Activated CD4-positive, alpha-beta T cell treated with anti-CD3 and anti-CD28 coated beads for 36 hours (primary cell): ENCODE results near the gene BTBD17. TPM values are rescaled to one million over a fixed set of nuclear protein-coding genes. Genes with fewer than 3 reads are reported as not detected.

ENCODE experiments used
- ATAC-seq: fragments of 200-7000 bp; cut with Tn5 transposase; one replicate; pipeline ENCODE4 v1.10.0; 2021; ENCODE audit warnings: mild to moderate bottlenecking, moderate library complexity
- CTCF ChIA-PET: fragments of 350-600 bp; sonication (Branson Sonifier 250); formaldehyde crosslinking; loops from one replicate; lab custom pipeline; 2021; ENCODE audit warnings: antibody characterized with exemption; lab: Charles Lee
- POLR2A ChIA-PET: fragments of 350-600 bp; sonication (Branson Sonifier 250); formaldehyde crosslinking; loops from one replicate; lab custom pipeline; 2021; ENCODE audit warnings: antibody characterized with exemption, inconsistent platforms; lab: Charles Lee
- DNase-seq: peaks from one replicate; pipeline ENCODE4 v3.0.0-alpha.2; 2020
- H3K27ac Mint-ChIP-seq: one replicate; pipeline ENCODE4 v1.8.0; 2021; ENCODE audit warnings: mixed read lengths
- H3K27me3 Mint-ChIP-seq: one replicate; pipeline ENCODE4 v1.8.0; 2021; ENCODE audit warnings: mixed read lengths
- H3K36me3 Mint-ChIP-seq: one replicate; pipeline ENCODE4 v1.8.0; 2021; ENCODE audit warnings: low read depth, mixed read lengths
- H3K4me1 Mint-ChIP-seq: one replicate; pipeline ENCODE4 v1.8.0; 2021; ENCODE audit warnings: mixed read lengths
- H3K4me3 Mint-ChIP-seq: one replicate; pipeline ENCODE4 v1.8.0; 2021; ENCODE audit warnings: mild to moderate bottlenecking, moderate library complexity, mixed read lengths
- H3K9me3 Mint-ChIP-seq: one replicate; pipeline ENCODE4 v1.8.0; 2021; ENCODE audit warnings: low read depth, mixed read lengths
- intact Hi-C, 2 experiments: fragments of 100-400 bp; cut with DNase I in 1 of 2; cut with micrococcal nuclease in 1 of 2; formaldehyde crosslinking; loops; one replicate each; pipeline versions ENCODE4 v1.14.2 to v1.15.1; 2022 to 2024; cut with DNase I, micrococcal nuclease
- total RNA-seq, 2 experiments: library from RNA; stranded (reverse); gene quantifications; one replicate each; pipeline ENCODE4 v1.2.3, GENCODE V29; 2021

BTBD17 gene
- total RNA-seq, 2 experiments from 2014 or later = not detected

- DNase-seq (no peak), ATAC-seq (no peak)
- ChIA-PET POLR2A (no interaction called here), CTCF (interaction anchor here (1.8 to 2.5 kb wide), 2 partner anchors 10 to 15 kb away, joined by 5 to 9 read pairs; no protein-coding TSS in a partner anchor)
- Mint-ChIP-seq H3K27me3 (no peaks in the 10 kb centered on the region), H3K27ac (no peak overlapping the region), H3K4me1 (no peaks in the 10 kb centered on the region), H3K4me3 (no peak overlapping the region), H3K9me3 (no peaks in the 10 kb centered on the region), H3K36me3 (no peaks in the 10 kb centered on the region)
- intact Hi-C loops = no loop called here
These were observed 33.3 kb upstream of the BTBD17 start for GRCh38 chr17:74394977-74395376.

GRCh38 chr17:74394275-74394950, 32.7 kb upstream of the BTBD17 start:
- ATAC-seq = no peak
- ChIA-PET POLR2A (no interaction called here), CTCF (interaction anchor here (0.6 to 2.5 kb wide), 4 partner anchors 11 to 86 kb away, joined by 3 to 9 read pairs (median 4); no protein-coding TSS in a partner anchor)
- Mint-ChIP-seq H3K4me3 (no peak overlapping the region), H3K36me3 (no peaks in the 10 kb centered on the region), H3K27me3 (no peaks in the 10 kb centered on the region), H3K27ac (no peak overlapping the region), H3K9me3 (no peaks in the 10 kb centered on the region), H3K4me1 (no peaks in the 10 kb centered on the region)
- intact Hi-C loops = no loop called here
- no peak for DNase-seq

DNA sequence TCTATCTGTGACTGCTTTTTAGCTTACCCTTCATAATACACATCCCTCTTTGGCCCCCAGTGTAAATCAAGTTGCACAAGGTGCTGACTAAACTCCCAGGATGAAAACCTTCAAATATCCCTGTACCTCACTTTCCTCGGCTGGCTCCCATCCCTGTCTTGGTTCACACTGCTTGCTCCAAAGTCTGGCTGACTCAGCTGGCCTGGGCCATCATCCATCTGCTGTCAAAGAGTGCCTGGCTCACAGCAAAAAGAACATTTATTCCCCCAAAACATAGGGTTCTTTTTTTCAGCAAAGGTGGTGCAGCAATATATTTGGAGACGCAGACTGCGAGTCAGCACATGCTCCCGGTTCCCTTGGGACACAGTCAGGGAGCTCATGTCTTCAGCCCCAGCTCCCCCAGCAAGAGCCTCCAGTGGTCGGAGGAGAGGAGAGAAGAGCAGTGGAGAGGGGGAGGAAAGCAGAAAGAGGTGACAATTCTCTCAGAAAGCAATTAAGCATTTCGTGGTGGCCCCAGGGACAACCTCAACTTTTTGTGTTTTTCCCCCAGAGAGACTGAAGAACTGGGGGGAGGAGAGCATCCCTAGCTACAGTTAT, 31.8 kb upstream of the BTBD17 start:
- Mint-ChIP-seq H3K9me3 (no peaks in the 10 kb centered on the region), H3K27ac (no peak overlapping the region), H3K4me3 (no peak overlapping the region), H3K27me3 (no peaks in the 10 kb centered on the region), H3K36me3 (no peaks in the 10 kb centered on the region), H3K4me1 (no peaks in the 10 kb centered on the region)
- no peak for DNase-seq
- intact Hi-C loops = no loop called here
- CTCF ChIA-PET = interaction anchor here (1.0 to 2.5 kb wide), 4 partner anchors 12 to 63 kb away, joined by 3 to 9 read pairs (median 4); no protein-coding TSS in a partner anchor
- ATAC-seq = no peak
- POLR2A ChIA-PET = no interaction called here

DNA sequence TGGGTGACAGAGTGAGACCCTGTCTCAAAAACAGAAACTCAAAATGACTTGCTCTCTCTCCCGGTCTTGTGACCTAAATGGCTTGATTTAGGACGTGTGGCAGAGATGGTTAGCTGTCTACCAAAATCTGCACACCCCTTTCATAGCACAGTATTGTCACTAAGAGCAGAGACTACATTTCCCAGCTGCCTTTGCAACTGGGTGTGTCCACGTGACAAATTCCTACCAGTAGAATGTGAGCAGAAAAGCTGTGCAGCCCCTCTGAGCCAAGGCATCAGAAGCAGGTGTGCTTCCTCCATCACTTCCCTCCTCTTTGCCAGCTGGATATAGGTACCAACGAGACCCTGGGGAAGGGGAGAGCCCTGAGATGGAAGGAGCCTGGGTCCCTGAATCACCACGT, 31.2 kb upstream of the BTBD17 start:
- ChIA-PET POLR2A (no interaction called here), CTCF (interaction anchor here (1.3 to 2.5 kb wide), 2 partner anchors 13 to 57 kb away, joined by 3 to 9 read pairs; no protein-coding TSS in a partner anchor)
- H3K27ac Mint-ChIP-seq = no peak overlapping the region
- no peak overlapping the region for H3K4me3 Mint-ChIP-seq
- no peak for ATAC-seq
- no peaks in the 10 kb centered on the region for H3K36me3 Mint-ChIP-seq
- no peak for DNase-seq
- no peaks in the 10 kb centered on the region for H3K9me3 Mint-ChIP-seq
- intact Hi-C loops = no loop called here
- H3K4me1 Mint-ChIP-seq = no peaks in the 10 kb centered on the region
- no peaks in the 10 kb centered on the region for H3K27me3 Mint-ChIP-seq

DNA sequence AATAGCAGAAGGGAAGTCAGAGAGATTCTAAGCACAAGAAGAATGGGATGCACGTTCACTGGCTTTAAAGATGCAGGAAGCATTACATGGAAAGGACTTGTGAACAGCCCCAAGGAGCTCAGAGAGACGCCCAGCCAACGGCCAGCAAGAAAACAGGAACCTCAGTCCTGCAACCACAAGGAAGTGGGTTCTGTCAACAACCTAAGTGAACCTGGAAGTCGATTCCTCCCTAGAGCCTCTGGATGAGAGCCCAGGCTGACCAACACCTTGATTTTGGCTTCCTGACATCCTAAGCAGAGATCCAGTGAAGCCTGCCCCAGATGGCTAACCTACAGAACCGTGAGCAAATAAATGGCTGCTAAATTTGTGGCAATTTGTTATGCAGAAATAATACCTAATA, 30.1 kb upstream of the BTBD17 start:
- intact Hi-C loops = no loop called here
- POLR2A ChIA-PET = no interaction called here
- H3K27ac Mint-ChIP-seq = no peak overlapping the region
- ATAC-seq (no peak), DNase-seq (no peak)
- CTCF ChIA-PET = interaction anchor here (1.3 to 1.5 kb wide), 2 partner anchors 28 to 69 kb away, joined by 3 to 5 read pairs; no protein-coding TSS in a partner anchor
- no peak overlapping the region for H3K4me3 Mint-ChIP-seq
- H3K27me3 Mint-ChIP-seq = no peaks in the 10 kb centered on the region
- H3K4me1 Mint-ChIP-seq = no peaks in the 10 kb centered on the region
- no peaks in the 10 kb centered on the region for H3K36me3 Mint-ChIP-seq
- no peaks in the 10 kb centered on the region for H3K9me3 Mint-ChIP-seq

DNA sequence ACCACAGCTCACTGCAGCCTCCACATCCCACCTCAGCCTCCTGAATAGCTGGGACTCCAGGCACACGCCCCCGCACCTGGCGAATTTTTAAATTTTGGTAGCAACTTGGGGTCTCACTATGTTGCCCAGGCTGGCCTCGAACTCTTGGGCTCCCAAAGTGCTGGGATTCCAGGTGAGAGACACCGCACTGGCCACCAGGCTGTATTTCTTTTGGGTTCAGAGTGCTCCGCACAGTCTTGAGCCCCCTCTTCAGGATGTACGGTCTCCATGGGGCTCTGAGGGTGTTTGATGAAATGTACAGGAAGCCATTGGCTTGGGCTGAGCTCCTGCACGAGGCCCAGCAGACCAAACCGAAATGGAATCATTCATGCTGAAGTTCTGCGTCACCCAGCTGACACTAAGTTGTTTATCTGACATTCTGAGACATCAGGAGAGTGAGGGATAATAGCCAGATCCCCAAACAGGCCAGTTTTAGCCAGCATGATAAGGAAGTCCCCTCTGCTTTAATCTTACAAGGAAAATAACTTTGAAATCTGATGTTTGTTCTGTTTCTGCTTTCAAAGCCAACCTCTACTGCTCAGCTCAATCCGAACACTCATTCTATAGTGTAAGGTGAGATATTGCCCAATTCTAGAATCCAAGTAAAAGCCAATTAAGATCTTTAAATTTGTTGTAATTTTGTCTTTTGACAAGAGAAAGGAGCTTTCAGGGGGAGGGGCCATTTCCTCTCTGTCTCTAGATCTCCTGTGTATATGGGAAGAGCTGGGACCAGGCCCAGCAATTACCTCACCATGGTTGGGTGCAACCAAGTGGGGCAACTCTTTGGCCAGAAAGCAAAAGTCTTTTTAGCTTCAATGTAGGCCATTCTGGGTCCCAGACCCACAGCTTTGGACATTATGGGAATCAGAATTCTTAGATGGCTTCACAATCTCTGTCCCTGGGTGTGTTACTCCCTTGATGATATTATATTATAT, 29.3 kb upstream of the BTBD17 start:
- no peak overlapping the region for H3K4me3 Mint-ChIP-seq
- no peaks in the 10 kb centered on the region for H3K9me3 Mint-ChIP-seq
- intact Hi-C loops = no loop called here
- ChIA-PET CTCF (interaction anchor here (1.1 to 1.5 kb wide), 4 partner anchors 22 to 70 kb away, joined by 3 to 5 read pairs (median 3); no protein-coding TSS in a partner anchor), POLR2A (no interaction called here)
- no peaks in the 10 kb centered on the region for H3K27me3 Mint-ChIP-seq
- ATAC-seq (no peak), DNase-seq (no peak)
- no peaks in the 10 kb centered on the region for H3K4me1 Mint-ChIP-seq
- no peak overlapping the region for H3K27ac Mint-ChIP-seq
- no peaks in the 10 kb centered on the region for H3K36me3 Mint-ChIP-seq

DNA sequence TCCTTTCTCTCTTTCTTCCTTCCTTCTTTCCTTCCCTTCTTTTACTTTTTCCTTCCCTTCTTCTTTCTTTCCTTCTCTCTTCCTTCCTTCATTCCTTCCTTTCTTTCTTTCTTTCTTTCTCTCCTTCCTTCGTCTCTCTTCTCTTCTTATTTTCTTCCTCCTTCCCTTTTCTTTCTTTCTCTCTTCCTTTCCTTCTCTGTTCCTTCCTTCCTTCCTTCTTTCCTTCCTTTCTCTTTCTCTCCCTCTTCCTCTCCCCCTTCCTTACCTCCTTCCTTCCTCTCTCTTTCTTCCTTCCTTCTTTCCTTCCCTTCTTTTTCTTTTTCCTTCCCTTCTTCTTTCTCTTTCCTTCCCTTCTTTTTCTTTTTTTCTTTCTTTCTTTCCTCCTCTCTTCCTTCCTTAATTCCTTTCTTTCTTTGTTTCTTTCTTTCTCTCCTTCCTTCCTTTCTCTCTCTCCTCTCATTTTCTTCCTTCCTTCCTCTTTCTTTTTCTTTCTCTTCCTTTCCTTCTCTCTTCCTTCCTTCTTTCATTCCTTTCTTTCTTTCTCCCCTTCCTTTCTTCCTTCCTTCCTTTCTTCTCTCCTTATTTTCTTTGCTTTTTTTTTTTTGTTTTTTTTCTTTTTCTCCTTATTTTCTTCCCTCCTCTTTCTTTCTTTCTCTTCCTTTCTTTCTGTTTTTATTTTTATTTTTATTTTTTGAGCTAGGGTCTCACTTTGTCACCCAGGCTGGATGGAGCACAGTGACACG, 28.4 kb upstream of the BTBD17 start:
- Mint-ChIP-seq H3K36me3 (no peaks in the 10 kb centered on the region), H3K27ac (no peak overlapping the region), H3K4me3 (no peak overlapping the region), H3K27me3 (no peaks in the 10 kb centered on the region), H3K9me3 (no peaks in the 10 kb centered on the region), H3K4me1 (no peaks in the 10 kb centered on the region)
- ChIA-PET POLR2A (no interaction called here), CTCF (interaction anchor here (1.1 to 1.5 kb wide), 3 partner anchors 21 to 64 kb away, joined by 3 to 5 read pairs (median 3); no protein-coding TSS in a partner anchor)
- intact Hi-C loops = no loop called here
- ATAC-seq (no peak), DNase-seq (no peak)

- H3K4me3 Mint-ChIP-seq = no peak overlapping the region
- CTCF ChIA-PET = interaction anchor here (0.9 to 1.1 kb wide), 2 partner anchors 10 to 37 kb away, joined by 3 to 4 read pairs; no protein-coding TSS in a partner anchor
- H3K27ac Mint-ChIP-seq = no peak overlapping the region
- DNase-seq (no peak), ATAC-seq (no peak)
- no peaks in the 10 kb centered on the region for H3K4me1 Mint-ChIP-seq
- H3K9me3 Mint-ChIP-seq = no peaks in the 10 kb centered on the region
- H3K36me3 Mint-ChIP-seq = no peaks in the 10 kb centered on the region
- H3K27me3 Mint-ChIP-seq = no peaks in the 10 kb centered on the region
- POLR2A ChIA-PET = no interaction called here
- intact Hi-C loops = no loop called here
These were observed 27.6 kb upstream of the BTBD17 start for GRCh38 chr17:74389084-74389753.

GRCh38 chr17:74387365-74388218, 25.9 kb upstream of the BTBD17 start:
- ATAC-seq = no peak
- Mint-ChIP-seq H3K9me3 (no peaks in the 10 kb centered on the region), H3K27ac (no peak overlapping the region), H3K27me3 (no peaks in the 10 kb centered on the region), H3K36me3 (no peaks in the 10 kb centered on the region), H3K4me3 (no peak overlapping the region), H3K4me1 (no peaks in the 10 kb centered on the region)
- ChIA-PET CTCF (interaction anchor here (1.1 kb wide), 1 partner anchor 9 kb away, joined by 6 read pairs; no protein-coding TSS in a partner anchor), POLR2A (no interaction called here)
- DNase-seq = no peak
- intact Hi-C loops = no loop called here

- Mint-ChIP-seq H3K27me3 (no peaks in the 10 kb centered on the region), H3K27ac (no peak overlapping the region), H3K4me3 (no peak overlapping the region), H3K9me3 (no peaks in the 10 kb centered on the region), H3K4me1 (no peaks in the 10 kb centered on the region), H3K36me3 (no peaks in the 10 kb centered on the region)
- intact Hi-C loops = no loop called here
- ChIA-PET CTCF (interaction anchor here (0.6 kb wide), 1 partner anchor 52 kb away, joined by 3 read pairs; no protein-coding TSS in a partner anchor), POLR2A (no interaction called here)
- no peak for ATAC-seq
- no peak for DNase-seq
These were observed 24.7 kb upstream of the BTBD17 start for GRCh38 chr17:74386386-74386785.
